GM23338 (cell line): ENCODE results near the gene CEP295NL. TPM values are rescaled to one million over a fixed set of nuclear protein-coding genes. Genes with fewer than 3 reads are reported as not detected.

Source experiments
- ATAC-seq: fragments of 200-7000 bp; cut with Tn5 transposase; 3 replicates; pipeline ENCODE4 v1.9.1; 2020
- DNase-seq: peaks from one replicate; pipeline ENCODE4 v3.0.0-alpha.2; 2015; ENCODE audit warnings: low spot score
- H2AFZ ChIP-seq: fragments of 200-600 bp; sonication (generic); 2 replicates; pipeline ENCODE4 v1.8.0; 2016; ENCODE audit warnings: antibody characterized with exemption, mild to moderate bottlenecking, moderate library complexity
- H3F3A ChIP-seq: fragments of 200-600 bp; sonication (generic); replicated peaks from 2 replicates; pipeline ENCODE4 v1.8.0; 2017; ENCODE audit warnings: antibody characterized with exemption, mixed run types, low read depth
- H3K27ac ChIP-seq: fragments of 200-600 bp; sonication (generic); 2 replicates; pipeline ENCODE4 v1.6.1; 2016; ENCODE audit warnings: low read depth
- H3K27me3 ChIP-seq: fragments of 200-600 bp; sonication (generic); 2 replicates; pipeline ENCODE4 v1.8.0; 2016; ENCODE audit warnings: mild to moderate bottlenecking, mixed run types, moderate library complexity; ENCODE audit not compliant: insufficient read depth
- H3K36me3 ChIP-seq: fragments of 200-600 bp; sonication (generic); 2 replicates; pipeline ENCODE4 v1.8.0; 2016; ENCODE audit warnings: mild to moderate bottlenecking; ENCODE audit not compliant: insufficient read depth
- H3K4me1 ChIP-seq: fragments of 200-600 bp; sonication (generic); 2 replicates; pipeline ENCODE4 v1.8.0; 2016; ENCODE audit warnings: mild to moderate bottlenecking, moderate library complexity; ENCODE audit not compliant: insufficient read depth
- H3K4me2 ChIP-seq: fragments of 200-600 bp; sonication (generic); 2 replicates; pipeline ENCODE4 v1.7.1; 2017; ENCODE audit warnings: mixed run types
- H3K4me3 ChIP-seq: fragments of 200-600 bp; sonication (generic); 2 replicates; pipeline ENCODE4 v1.6.1; 2016; ENCODE audit warnings: mixed run types
- H3K79me2 ChIP-seq: fragments of 200-600 bp; sonication (generic); replicated peaks from 2 replicates; pipeline ENCODE4 v1.8.0; 2017; ENCODE audit warnings: mild to moderate bottlenecking; ENCODE audit not compliant: insufficient read depth
- H3K9me2 ChIP-seq: fragments of 200-600 bp; sonication (generic); 2 replicates; pipeline ENCODE4 v1.8.0; 2017; ENCODE audit not compliant: insufficient read depth
- H4K20me1 ChIP-seq: fragments of 200-600 bp; sonication (generic); replicated peaks from 2 replicates; pipeline ENCODE4 v1.8.0; 2017; ENCODE audit warnings: mild to moderate bottlenecking; ENCODE audit not compliant: insufficient read depth
- H3K27ac Mint-ChIP-seq: 2 replicates; pipeline ENCODE4 v1.8.0; 2020; ENCODE audit warnings: inconsistent platforms, mild to moderate bottlenecking, moderate library complexity, mixed read lengths
- H3K27me3 Mint-ChIP-seq: 3 replicates; pipeline ENCODE4 v1.8.0; 2022; ENCODE audit warnings: low read depth, mild to moderate bottlenecking, moderate library complexity, mixed read lengths, inconsistent platforms; ENCODE audit not compliant: insufficient read depth, poor library complexity
- H3K36me3 Mint-ChIP-seq: 3 replicates; pipeline ENCODE4 v1.8.0; 2021; ENCODE audit warnings: low read depth, mild to moderate bottlenecking, inconsistent platforms, moderate library complexity, mixed read lengths
- H3K4me1 Mint-ChIP-seq: 3 replicates; pipeline ENCODE4 v1.8.0; 2020; ENCODE audit warnings: mild to moderate bottlenecking, inconsistent platforms, mixed read lengths
- H3K4me3 Mint-ChIP-seq: 3 replicates; pipeline ENCODE4 v1.8.0; 2021; ENCODE audit warnings: moderate library complexity, mild to moderate bottlenecking, inconsistent platforms, mixed read lengths
- H3K9me3 Mint-ChIP-seq: 3 replicates; pipeline ENCODE4 v1.8.0; 2020; ENCODE audit warnings: moderate library complexity, mild to moderate bottlenecking, inconsistent platforms, mixed read lengths
- CREB1 ChIP-seq: fragments of 250-450 bp; sonication (Bioruptor Pico); IDR thresholded peaks from 2 replicates; pipeline ENCODE4 v1.5.0; 2020; ENCODE audit warnings: low read depth, mild to moderate bottlenecking, moderate library complexity
- ETS1 ChIP-seq: IDR thresholded peaks from 2 replicates; pipeline ENCODE4 v1.6.1; 2016; ENCODE audit warnings: antibody characterized with exemption
- JUNB ChIP-seq: IDR thresholded peaks from one replicate; pipeline ENCODE4 v1.6.1; 2016; ENCODE audit warnings: antibody characterized with exemption; ENCODE audit not compliant: unreplicated experiment
- NANOG ChIP-seq: IDR thresholded peaks from 2 replicates; pipeline ENCODE4 v1.6.1; 2016; ENCODE audit warnings: antibody characterized with exemption, borderline replicate concordance
- POLR2AphosphoS5 ChIP-seq: IDR thresholded peaks from 2 replicates; pipeline ENCODE4 v1.6.1; 2016; ENCODE audit warnings: antibody characterized with exemption, low read depth
- STAT1 ChIP-seq: IDR thresholded peaks from one replicate; pipeline ENCODE4 v1.6.1; 2016; ENCODE audit warnings: antibody characterized with exemption; ENCODE audit not compliant: unreplicated experiment
- ZNF114 ChIP-seq: fragments of 250-450 bp; sonication (Bioruptor Pico); IDR thresholded peaks from 2 replicates; pipeline ENCODE4 v1.5.0; 2020; ENCODE audit warnings: mild to moderate bottlenecking, moderate library complexity
- ZNF331 ChIP-seq: fragments of 250-450 bp; sonication (Bioruptor Pico); IDR thresholded peaks from 2 replicates; pipeline ENCODE4 v1.5.0; 2020; ENCODE audit warnings: low read depth, mild to moderate bottlenecking, moderate library complexity
- polyA plus RNA-seq: library from polyadenylated mRNA; unstranded; fragments of >200 nt; fragmentation: Nextera tagmentation; extraction: Ambion mirVana; gene quantifications from 2 replicates; pipeline ENCODE4 v1.2.1, GENCODE V29; 2016
- total RNA-seq: library from RNA; depleted of rRNA; stranded (reverse); fragments of >200 nt; shearing (Covaris generic); gene quantifications from 2 replicates; pipeline ENCODE4 v1.2.3, GENCODE V29; 2014
- TF ChIP-seq, protein P1 (sequence below), 2 experiments: fragments of 200-600 bp in 1 of 2; sonication (generic) in 1 of 2; conservative IDR thresholded peaks; 2 replicates each; pipeline versions ENCODE4 v1.5.1 to v1.6.1; 2016 to 2017; ENCODE audit warnings: antibody characterized with exemption in 2 of 2, low read depth in 2 of 2, mild to moderate bottlenecking in 2 of 2, moderate library complexity in 1 of 2
- TF ChIP-seq, protein P2 (sequence below): fragments of 250-450 bp; sonication (Bioruptor Pico); IDR thresholded peaks from 2 replicates; pipeline ENCODE4 v1.5.0; 2020; ENCODE audit warnings: mild to moderate bottlenecking, moderate library complexity
- TF ChIP-seq, protein P3 (sequence below): IDR thresholded peaks from one replicate; pipeline ENCODE4 v1.6.1; 2018; ENCODE audit warnings: antibody characterized with exemption; ENCODE audit not compliant: unreplicated experiment

CEP295NL gene
- total and polyA plus RNA-seq, 2 experiments from 2014 or later, result 0.69 TPM; not detected in 1

GRCh38 chr17:78885956-78886355, 17.0 kb downstream of the CEP295NL start:
- no peak for ATAC-seq
- H3K4me3 Mint-ChIP-seq, result no peak overlapping the region
- no peak for DNase-seq
- H3K27ac ChIP-seq, result no peak overlapping the region
- H3K4me2 ChIP-seq, result no peak overlapping the region
- no peaks in the 10 kb centered on the region for H3K9me2 ChIP-seq
- H3K4me1 Mint-ChIP-seq, result peaks cover 28% of the 10 kb centered on the region
- H3K79me2 ChIP-seq, result peaks cover 11% of the 10 kb centered on the region
- no peaks in the 10 kb centered on the region for H3K36me3 ChIP-seq
- H3K36me3 Mint-ChIP-seq, result no peaks in the 10 kb centered on the region
- H3K27me3 ChIP-seq, result no peaks in the 10 kb centered on the region
- TF ChIP-seq ZNF114, result no peak
- TF ChIP-seq ETS1, result no peak
- TF ChIP-seq STAT1, result no peak
- TF ChIP-seq, protein P1, sequence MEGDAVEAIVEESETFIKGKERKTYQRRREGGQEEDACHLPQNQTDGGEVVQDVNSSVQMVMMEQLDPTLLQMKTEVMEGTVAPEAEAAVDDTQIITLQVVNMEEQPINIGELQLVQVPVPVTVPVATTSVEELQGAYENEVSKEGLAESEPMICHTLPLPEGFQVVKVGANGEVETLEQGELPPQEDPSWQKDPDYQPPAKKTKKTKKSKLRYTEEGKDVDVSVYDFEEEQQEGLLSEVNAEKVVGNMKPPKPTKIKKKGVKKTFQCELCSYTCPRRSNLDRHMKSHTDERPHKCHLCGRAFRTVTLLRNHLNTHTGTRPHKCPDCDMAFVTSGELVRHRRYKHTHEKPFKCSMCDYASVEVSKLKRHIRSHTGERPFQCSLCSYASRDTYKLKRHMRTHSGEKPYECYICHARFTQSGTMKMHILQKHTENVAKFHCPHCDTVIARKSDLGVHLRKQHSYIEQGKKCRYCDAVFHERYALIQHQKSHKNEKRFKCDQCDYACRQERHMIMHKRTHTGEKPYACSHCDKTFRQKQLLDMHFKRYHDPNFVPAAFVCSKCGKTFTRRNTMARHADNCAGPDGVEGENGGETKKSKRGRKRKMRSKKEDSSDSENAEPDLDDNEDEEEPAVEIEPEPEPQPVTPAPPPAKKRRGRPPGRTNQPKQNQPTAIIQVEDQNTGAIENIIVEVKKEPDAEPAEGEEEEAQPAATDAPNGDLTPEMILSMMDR (conservative IDR thresholded peaks at IDR 0.05; ENCODE audit: low read depth in 2 of 2), result no peak
- TF ChIP-seq, protein P2, sequence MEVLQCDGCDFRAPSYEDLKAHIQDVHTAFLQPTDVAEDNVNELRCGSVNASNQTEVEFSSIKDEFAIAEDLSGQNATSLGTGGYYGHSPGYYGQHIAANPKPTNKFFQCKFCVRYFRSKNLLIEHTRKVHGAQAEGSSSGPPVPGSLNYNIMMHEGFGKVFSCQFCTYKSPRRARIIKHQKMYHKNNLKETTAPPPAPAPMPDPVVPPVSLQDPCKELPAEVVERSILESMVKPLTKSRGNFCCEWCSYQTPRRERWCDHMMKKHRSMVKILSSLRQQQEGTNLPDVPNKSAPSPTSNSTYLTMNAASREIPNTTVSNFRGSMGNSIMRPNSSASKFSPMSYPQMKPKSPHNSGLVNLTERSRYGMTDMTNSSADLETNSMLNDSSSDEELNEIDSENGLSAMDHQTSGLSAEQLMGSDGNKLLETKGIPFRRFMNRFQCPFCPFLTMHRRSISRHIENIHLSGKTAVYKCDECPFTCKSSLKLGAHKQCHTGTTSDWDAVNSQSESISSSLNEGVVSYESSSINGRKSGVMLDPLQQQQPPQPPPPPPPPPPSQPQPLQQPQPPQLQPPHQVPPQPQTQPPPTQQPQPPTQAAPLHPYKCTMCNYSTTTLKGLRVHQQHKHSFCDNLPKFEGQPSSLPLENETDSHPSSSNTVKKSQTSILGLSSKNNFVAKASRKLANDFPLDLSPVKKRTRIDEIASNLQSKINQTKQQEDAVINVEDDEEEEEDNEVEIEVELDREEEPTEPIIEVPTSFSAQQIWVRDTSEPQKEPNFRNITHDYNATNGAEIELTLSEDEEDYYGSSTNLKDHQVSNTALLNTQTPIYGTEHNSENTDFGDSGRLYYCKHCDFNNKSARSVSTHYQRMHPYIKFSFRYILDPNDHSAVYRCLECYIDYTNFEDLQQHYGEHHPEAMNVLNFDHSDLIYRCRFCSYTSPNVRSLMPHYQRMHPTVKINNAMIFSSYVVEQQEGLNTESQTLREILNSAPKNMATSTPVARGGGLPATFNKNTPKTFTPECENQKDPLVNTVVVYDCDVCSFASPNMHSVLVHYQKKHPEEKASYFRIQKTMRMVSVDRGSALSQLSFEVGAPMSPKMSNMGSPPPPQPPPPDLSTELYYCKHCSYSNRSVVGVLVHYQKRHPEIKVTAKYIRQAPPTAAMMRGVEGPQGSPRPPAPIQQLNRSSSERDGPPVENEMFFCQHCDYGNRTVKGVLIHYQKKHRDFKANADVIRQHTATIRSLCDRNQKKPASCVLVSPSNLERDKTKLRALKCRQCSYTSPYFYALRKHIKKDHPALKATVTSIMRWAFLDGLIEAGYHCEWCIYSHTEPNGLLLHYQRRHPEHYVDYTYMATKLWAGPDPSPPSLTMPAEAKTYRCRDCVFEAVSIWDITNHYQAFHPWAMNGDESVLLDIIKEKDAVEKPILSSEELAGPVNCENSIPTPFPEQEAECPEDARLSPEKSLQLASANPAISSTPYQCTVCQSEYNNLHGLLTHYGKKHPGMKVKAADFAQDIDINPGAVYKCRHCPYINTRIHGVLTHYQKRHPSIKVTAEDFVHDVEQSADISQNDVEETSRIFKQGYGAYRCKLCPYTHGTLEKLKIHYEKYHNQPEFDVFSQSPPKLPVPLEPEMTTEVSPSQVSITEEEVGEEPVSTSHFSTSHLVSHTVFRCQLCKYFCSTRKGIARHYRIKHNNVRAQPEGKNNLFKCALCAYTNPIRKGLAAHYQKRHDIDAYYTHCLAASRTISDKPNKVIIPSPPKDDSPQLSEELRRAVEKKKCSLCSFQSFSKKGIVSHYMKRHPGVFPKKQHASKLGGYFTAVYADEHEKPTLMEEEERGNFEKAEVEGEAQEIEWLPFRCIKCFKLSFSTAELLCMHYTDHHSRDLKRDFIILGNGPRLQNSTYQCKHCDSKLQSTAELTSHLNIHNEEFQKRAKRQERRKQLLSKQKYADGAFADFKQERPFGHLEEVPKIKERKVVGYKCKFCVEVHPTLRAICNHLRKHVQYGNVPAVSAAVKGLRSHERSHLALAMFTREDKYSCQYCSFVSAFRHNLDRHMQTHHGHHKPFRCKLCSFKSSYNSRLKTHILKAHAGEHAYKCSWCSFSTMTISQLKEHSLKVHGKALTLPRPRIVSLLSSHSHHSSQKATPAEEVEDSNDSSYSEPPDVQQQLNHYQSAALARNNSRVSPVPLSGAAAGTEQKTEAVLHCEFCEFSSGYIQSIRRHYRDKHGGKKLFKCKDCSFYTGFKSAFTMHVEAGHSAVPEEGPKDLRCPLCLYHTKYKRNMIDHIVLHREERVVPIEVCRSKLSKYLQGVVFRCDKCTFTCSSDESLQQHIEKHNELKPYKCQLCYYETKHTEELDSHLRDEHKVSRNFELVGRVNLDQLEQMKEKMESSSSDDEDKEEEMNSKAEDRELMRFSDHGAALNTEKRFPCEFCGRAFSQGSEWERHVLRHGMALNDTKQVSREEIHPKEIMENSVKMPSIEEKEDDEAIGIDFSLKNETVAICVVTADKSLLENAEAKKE (CRISPR knock-in tag), result no peak
- TF ChIP-seq JUNB, result no peak
- no peak for TF ChIP-seq CREB1 (CRISPR knock-in tag)
- no peak for TF ChIP-seq POLR2AphosphoS5
- TF ChIP-seq NANOG, result no peak
- TF ChIP-seq, protein P3, sequence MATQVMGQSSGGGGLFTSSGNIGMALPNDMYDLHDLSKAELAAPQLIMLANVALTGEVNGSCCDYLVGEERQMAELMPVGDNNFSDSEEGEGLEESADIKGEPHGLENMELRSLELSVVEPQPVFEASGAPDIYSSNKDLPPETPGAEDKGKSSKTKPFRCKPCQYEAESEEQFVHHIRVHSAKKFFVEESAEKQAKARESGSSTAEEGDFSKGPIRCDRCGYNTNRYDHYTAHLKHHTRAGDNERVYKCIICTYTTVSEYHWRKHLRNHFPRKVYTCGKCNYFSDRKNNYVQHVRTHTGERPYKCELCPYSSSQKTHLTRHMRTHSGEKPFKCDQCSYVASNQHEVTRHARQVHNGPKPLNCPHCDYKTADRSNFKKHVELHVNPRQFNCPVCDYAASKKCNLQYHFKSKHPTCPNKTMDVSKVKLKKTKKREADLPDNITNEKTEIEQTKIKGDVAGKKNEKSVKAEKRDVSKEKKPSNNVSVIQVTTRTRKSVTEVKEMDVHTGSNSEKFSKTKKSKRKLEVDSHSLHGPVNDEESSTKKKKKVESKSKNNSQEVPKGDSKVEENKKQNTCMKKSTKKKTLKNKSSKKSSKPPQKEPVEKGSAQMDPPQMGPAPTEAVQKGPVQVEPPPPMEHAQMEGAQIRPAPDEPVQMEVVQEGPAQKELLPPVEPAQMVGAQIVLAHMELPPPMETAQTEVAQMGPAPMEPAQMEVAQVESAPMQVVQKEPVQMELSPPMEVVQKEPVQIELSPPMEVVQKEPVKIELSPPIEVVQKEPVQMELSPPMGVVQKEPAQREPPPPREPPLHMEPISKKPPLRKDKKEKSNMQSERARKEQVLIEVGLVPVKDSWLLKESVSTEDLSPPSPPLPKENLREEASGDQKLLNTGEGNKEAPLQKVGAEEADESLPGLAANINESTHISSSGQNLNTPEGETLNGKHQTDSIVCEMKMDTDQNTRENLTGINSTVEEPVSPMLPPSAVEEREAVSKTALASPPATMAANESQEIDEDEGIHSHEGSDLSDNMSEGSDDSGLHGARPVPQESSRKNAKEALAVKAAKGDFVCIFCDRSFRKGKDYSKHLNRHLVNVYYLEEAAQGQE, result no peak
- no peak for TF ChIP-seq ZNF331
- no peak overlapping the region for H2AFZ ChIP-seq
- H4K20me1 ChIP-seq, result no peaks in the 10 kb centered on the region
- no peaks in the 10 kb centered on the region for H3K9me3 Mint-ChIP-seq
- no peak overlapping the region for H3K4me3 ChIP-seq
- H3K4me1 ChIP-seq, result peaks cover 14% of the 10 kb centered on the region
- 0 out of 2 replicates have a peak, but pooled peaks cover 2% of the 10 kb centered on the region for H3F3A ChIP-seq
- H3K27me3 Mint-ChIP-seq, result peaks cover 4% of the 10 kb centered on the region
- H3K27ac Mint-ChIP-seq, result no peak overlapping the region
